ENCODE data around the gene KXD1. TPM values are rescaled to one million over a fixed set of nuclear protein-coding genes. Genes with fewer than 3 reads are reported as not detected.

The KXD1 gene
- total and polyA plus RNA-seq, 10 of the 15 experiments (the other 5 are each of a cell fraction or from before 2014, with no cell fraction given) = 27.5 to 209 (median 129) TPM

- TF ChIP-seq ZBTB4 (CRISPR knock-in tag; IDR thresholded peaks at IDR 0.05) = no peak
- no peak for TF ChIP-seq CBX5 (IDR thresholded peaks at IDR 0.05; ENCODE audit: low read depth)
- no peak for TF ChIP-seq USF2 (IDR thresholded peaks at IDR 0.05; ENCODE audit: borderline replicate concordance, low read depth, low read length)
- TF ChIP-seq DPF2 (IDR thresholded peaks at IDR 0.05) = no peak
- no peak for TF ChIP-seq EED (IDR thresholded peaks at IDR 0.05; ENCODE audit: low read depth)
- TF ChIP-seq ZNF687 (IDR thresholded peaks at IDR 0.05) = peak; percentile 92; the same call in 1 of the 2 replicates
- TF ChIP-seq E2F8 (IDR thresholded peaks at IDR 0.05; ENCODE audit: low read depth, partially characterized antibody) = peak; percentile 67
- TF ChIP-seq TARDBP (IDR thresholded peaks at IDR 0.05; ENCODE audit: borderline replicate concordance) = no peak
- no peak for TF ChIP-seq E4F1 (IDR thresholded peaks at IDR 0.05; ENCODE audit: borderline replicate concordance, partially characterized antibody)
- no peak for TF ChIP-seq SUPT20H (IDR thresholded peaks at IDR 0.05; ENCODE audit: borderline replicate concordance, control insufficient read depth, low read depth, low read length)
- TF ChIP-seq NRF1 (conservative IDR thresholded peaks at IDR 0.05; ENCODE audit: low read depth, low read length) = peak; percentile 65
- TF ChIP-seq MYB (IDR thresholded peaks at IDR 0.05; ENCODE audit: borderline replicate concordance, low read depth, low read length) = no peak
- TF ChIP-seq MAX (IDR thresholded peaks at IDR 0.05; ENCODE audit: low read depth, low read length) = peak; percentile 85
- no peak for TF ChIP-seq BMI1 (IDR thresholded peaks at IDR 0.05; ENCODE audit: borderline replicate concordance)
Observed at GRCh38 chr19:18557411-18558201, at the start of gene KXD1 (continued).
